AG04450 (cell line): ENCODE results near the gene ZNF474. TPM values are rescaled to one million over a fixed set of nuclear protein-coding genes. Genes with fewer than 3 reads are reported as not detected.

Experiments
- CTCF ChIA-PET: fragments of 300-600, 350-600 bp; formaldehyde crosslinking; extraction: SDS; loops from one replicate; lab custom pipeline; 2022; ENCODE audit warnings: antibody characterized with exemption, inconsistent platforms; lab: Charles Lee
- POLR2A ChIA-PET: fragments of 350-600 bp; formaldehyde crosslinking; extraction: SDS; loops from one replicate; lab custom pipeline; 2021; ENCODE audit warnings: antibody characterized with exemption, inconsistent platforms; lab: Yijun Ruan, JAX
- DNase-seq: peaks from one replicate; pipeline ENCODE4 v3.0.0-alpha.2; 2011; ENCODE audit warnings: low read depth, low spot score
- H3K27ac ChIP-seq: one replicate; pipeline ENCODE4 v1.5.1; 2012; ENCODE audit warnings: low read depth, low read length, control low read depth
- H3K27me3 ChIP-seq: one replicate; pipeline ENCODE4 v1.6.0; 2012; ENCODE audit warnings: low read length; ENCODE audit not compliant: control insufficient read depth, insufficient read depth
- H3K4me3 ChIP-seq: 2 replicates; pipeline ENCODE4 v1.5.1; 2011; ENCODE audit warnings: mild to moderate bottlenecking, low read depth, low read length, control low read depth
- H3K9me3 ChIP-seq: 2 replicates; pipeline ENCODE4 v1.5.1; 2012; ENCODE audit warnings: low read length; ENCODE audit not compliant: control insufficient read depth, insufficient read depth
- CTCF ChIP-seq: IDR thresholded peaks from 2 replicates; pipeline ENCODE4 v1.5.1; 2011; ENCODE audit warnings: low read depth, low read length, control low read depth, inconsistent platforms
- polyA plus RNA-seq: library from polyadenylated mRNA; depleted of rRNA; stranded (reverse); fragments of >200 nt; gene quantifications from 2 replicates; pipeline ENCODE4 v1.2.3, GENCODE V29; 2011

ZNF474 gene
- polyA plus RNA-seq, 1 experiment, result 0.37 TPM

GRCh38 chr5:122182491-122182921 lies 53.2 kb downstream of the ZNF474 start:
- TF ChIP-seq CTCF, result no peak
- POLR2A ChIA-PET, result interaction anchor here (0.6 to 1.2 kb wide), 3 partner anchors 19 to 106 kb away, joined by 3 to 4 read pairs (median 4); no protein-coding TSS in a partner anchor
- Histone ChIP-seq H3K4me3 (no peak overlapping the region), H3K27me3 (no peaks in the 10 kb centered on the region), H3K27ac (peak overlapping the region; percentile 50), H3K9me3 (no peaks in the 10 kb centered on the region)
- CTCF ChIA-PET, result interaction anchor here (0.6 to 2.5 kb wide), 6 partner anchors 8 to 106 kb away, joined by 3 to 18 read pairs (median 4); no protein-coding TSS in a partner anchor
- DNase-seq, result peak; percentile 52

- CTCF ChIA-PET, result interaction anchor here (0.9 to 2.5 kb wide), 7 partner anchors 7 to 107 kb away, joined by 3 to 21 read pairs (median 6); no protein-coding TSS in a partner anchor
- TF ChIP-seq CTCF, result no peak
- no peak overlapping the region for H3K4me3 ChIP-seq
- DNase-seq, result no peak
- H3K27me3 ChIP-seq, result no peaks in the 10 kb centered on the region
- POLR2A ChIA-PET, result interaction anchor here (0.8 kb wide), 1 partner anchor 57 kb away, joined by 4 read pairs; no protein-coding TSS in a partner anchor
- peak overlapping the region; percentile 69 for H3K27ac ChIP-seq
- no peaks in the 10 kb centered on the region for H3K9me3 ChIP-seq
These were observed 53.9 kb downstream of the ZNF474 start for GRCh38 chr5:122183098-122183787.

- Histone ChIP-seq H3K4me3 (no peak overlapping the region), H3K27me3 (no peaks in the 10 kb centered on the region), H3K27ac (no peak overlapping the region), H3K9me3 (no peaks in the 10 kb centered on the region)
- no peak for DNase-seq
- POLR2A ChIA-PET, result interaction anchor here (1.3 kb wide), 1 partner anchor 21 kb away, joined by 5 read pairs; no protein-coding TSS in a partner anchor
- no peak for TF ChIP-seq CTCF
- CTCF ChIA-PET, result interaction anchor here (1.0 to 2.0 kb wide), 6 partner anchors 12 to 222 kb away, joined by 3 to 21 read pairs (median 5); partner anchors contain the start of gene SRFBP1
These were observed 54.4 kb downstream of the ZNF474 start for GRCh38 chr5:122183788-122184170.

- CTCF ChIA-PET, result interaction anchor here (1.0 to 2.0 kb wide), 6 partner anchors 11 to 223 kb away, joined by 3 to 21 read pairs (median 5); partner anchors contain the start of gene SRFBP1
- POLR2A ChIA-PET, result interaction anchor here (1.3 kb wide), 1 partner anchor 21 kb away, joined by 5 read pairs; no protein-coding TSS in a partner anchor
- Histone ChIP-seq H3K4me3 (no peak overlapping the region), H3K27ac (no peak overlapping the region), H3K9me3 (no peaks in the 10 kb centered on the region), H3K27me3 (no peaks in the 10 kb centered on the region)
- no peak for TF ChIP-seq CTCF
- DNase-seq, result no peak
These were observed 55.4 kb downstream of the ZNF474 start for GRCh38 chr5:122184676-122185255.
